ENCODE data around the gene UGT2A1. TPM values are rescaled to one million over a fixed set of nuclear protein-coding genes. Genes with fewer than 3 reads are reported as not detected.
"Not testable (repeated sequence)": the region's sequence is repeated elsewhere in the genome, so short reads cannot be mapped to it uniquely, and the experiment has no call there.

Gene UGT2A1
- not detected in 2 replicates for total RNA-seq (2014; rRNA removed; shearing (Covaris generic))

- no peak for DNase-seq (ENCODE audit: low read depth in 1 of 2, low spot score in 2 of 2)
- H3K4me3 ChIP-seq, result no peak within 1 kb of the TSS
- H3K27ac ChIP-seq, result no peak within 1 kb of the TSS
- H3K27me3 ChIP-seq (replicated peaks), result no peaks in the 10 kb centered on the region
- no peaks in the 10 kb centered on the region for H3K4me1 ChIP-seq (replicated peaks)
- H3K36me3 ChIP-seq, result no peaks in the 10 kb centered on the region
- H3K9me3 ChIP-seq (replicated peaks), result no peaks in the 10 kb centered on the region
These were observed at the start of gene UGT2A1 for GRCh38 chr4:69653147-69653546. Gene UGT2A1 (minus strand): TSS chr4:69653247. CDS start chr4:69647644, 5,603 bp downstream.

GRCh38 chr4:69702201-69702600 lies 49.2 kb upstream of the UGT2A1 start:
- no peaks in the 10 kb centered on the region for H3K36me3 ChIP-seq
- H3K4me3 ChIP-seq, result no peak overlapping the region
- H3K27ac ChIP-seq, result no peak overlapping the region
- H3K9me3 ChIP-seq (replicated peaks), result no peaks in the 10 kb centered on the region
- no peaks in the 10 kb centered on the region for H3K27me3 ChIP-seq (replicated peaks)
- no peak for DNase-seq (ENCODE audit: low read depth in 1 of 2, low spot score in 2 of 2)
- H3K4me1 ChIP-seq (replicated peaks), result no peaks in the 10 kb centered on the region

- H3K27me3 ChIP-seq (replicated peaks), result no peaks in the 10 kb centered on the region
- no peaks in the 10 kb centered on the region for H3K36me3 ChIP-seq
- no peaks in the 10 kb centered on the region for H3K9me3 ChIP-seq (replicated peaks)
- no peak overlapping the region for H3K4me3 ChIP-seq
- no peak overlapping the region for H3K27ac ChIP-seq
- DNase-seq (ENCODE audit: low read depth in 1 of 2, low spot score in 2 of 2), result no peak
- H3K4me1 ChIP-seq (replicated peaks), result no peaks in the 10 kb centered on the region
These were observed 48.6 kb upstream of the UGT2A1 start for GRCh38 chr4:69701696-69702095.

- Histone ChIP-seq H3K27me3 (replicated peaks) (no peaks in the 10 kb centered on the region), H3K4me1 (replicated peaks) (no peaks in the 10 kb centered on the region), H3K9me3 (replicated peaks) (no peaks in the 10 kb centered on the region), H3K4me3 (no peak overlapping the region), H3K36me3 (no peaks in the 10 kb centered on the region), H3K27ac (no peak overlapping the region)
- no peak for DNase-seq (ENCODE audit: low read depth in 1 of 2, low spot score in 2 of 2)
These were observed 44.6 kb upstream of the UGT2A1 start for GRCh38 chr4:69697536-69698242.

GRCh38 chr4:69689599-69689998 lies 36.6 kb upstream of the UGT2A1 start:
- H3K36me3 ChIP-seq, result no peaks in the 10 kb centered on the region
- no peaks in the 10 kb centered on the region for H3K9me3 ChIP-seq (replicated peaks)
- peak in 1 of 2 experiments; percentile 2 for DNase-seq (ENCODE audit: low read depth in 1 of 2, low spot score in 2 of 2)
- no peak overlapping the region for H3K27ac ChIP-seq
- no peak overlapping the region for H3K4me3 ChIP-seq
- H3K4me1 ChIP-seq (replicated peaks), result no peaks in the 10 kb centered on the region
- no peaks in the 10 kb centered on the region for H3K27me3 ChIP-seq (replicated peaks)

GRCh38 chr4:69684804-69685203 lies 31.8 kb upstream of the UGT2A1 start:
- Histone ChIP-seq H3K27me3 (replicated peaks) (no peaks in the 10 kb centered on the region), H3K4me1 (replicated peaks) (no peaks in the 10 kb centered on the region), H3K27ac (no peak overlapping the region), H3K4me3 (no peak overlapping the region), H3K9me3 (replicated peaks) (no peaks in the 10 kb centered on the region), H3K36me3 (no peaks in the 10 kb centered on the region)
- no peak for DNase-seq (ENCODE audit: low read depth in 1 of 2, low spot score in 2 of 2)

GRCh38 chr4:69668680-69669079 lies 15.6 kb upstream of the UGT2A1 start:
- Histone ChIP-seq H3K9me3 (replicated peaks) (no peaks in the 10 kb centered on the region), H3K27me3 (replicated peaks) (0 out of 2 replicates have a peak, but pooled peaks cover 1% of the 10 kb centered on the region), H3K4me1 (replicated peaks) (no peaks in the 10 kb centered on the region), H3K27ac (no peak overlapping the region), H3K4me3 (no peak overlapping the region), H3K36me3 (no peaks in the 10 kb centered on the region)
- no peak for DNase-seq (ENCODE audit: low read depth in 1 of 2, low spot score in 2 of 2)

GRCh38 chr4:69664009-69664408 lies 11.0 kb upstream of the UGT2A1 start:
- H3K27me3 ChIP-seq (replicated peaks); H3K27ac ChIP-seq; H3K9me3 ChIP-seq (replicated peaks); DNase-seq (ENCODE audit: low read depth in 1 of 2, low spot score in 2 of 2); H3K4me1 ChIP-seq (replicated peaks); H3K4me3 ChIP-seq; H3K36me3 ChIP-seq: not testable (repeated sequence)

- H3K27me3 ChIP-seq (replicated peaks); H3K9me3 ChIP-seq (replicated peaks); H3K27ac ChIP-seq; DNase-seq (ENCODE audit: low read depth in 1 of 2, low spot score in 2 of 2); H3K36me3 ChIP-seq; H3K4me3 ChIP-seq; H3K4me1 ChIP-seq (replicated peaks): not testable (repeated sequence)
These were observed 8.2 kb upstream of the UGT2A1 start for GRCh38 chr4:69661130-69661803.

GRCh38 chr4:69658133-69658532 lies 5.1 kb upstream of the UGT2A1 start:
- H3K4me3 ChIP-seq, result no peak overlapping the region
- H3K27me3 ChIP-seq (replicated peaks), result no peaks in the 10 kb centered on the region
- H3K36me3 ChIP-seq, result no peaks in the 10 kb centered on the region
- no peaks in the 10 kb centered on the region for H3K4me1 ChIP-seq (replicated peaks)
- no peak overlapping the region for H3K27ac ChIP-seq
- no peak for DNase-seq (ENCODE audit: low read depth in 1 of 2, low spot score in 2 of 2)
- H3K9me3 ChIP-seq (replicated peaks), result no peaks in the 10 kb centered on the region

- Histone ChIP-seq H3K27me3 (replicated peaks) (no peaks in the 10 kb centered on the region), H3K36me3 (no peaks in the 10 kb centered on the region), H3K27ac (no peak overlapping the region), H3K4me1 (replicated peaks) (no peaks in the 10 kb centered on the region), H3K9me3 (replicated peaks) (no peaks in the 10 kb centered on the region), H3K4me3 (no peak overlapping the region)
- DNase-seq (ENCODE audit: low read depth in 1 of 2, low spot score in 2 of 2), result no peak
These were observed 3.7 kb upstream of the UGT2A1 start for GRCh38 chr4:69656653-69657158.

GRCh38 chr4:69650872-69651271 lies 2.2 kb downstream of the UGT2A1 start:
- Histone ChIP-seq H3K36me3 (no peaks in the 10 kb centered on the region), H3K9me3 (replicated peaks) (no peaks in the 10 kb centered on the region), H3K4me3 (no peak overlapping the region), H3K27me3 (replicated peaks) (no peaks in the 10 kb centered on the region), H3K4me1 (replicated peaks) (no peaks in the 10 kb centered on the region), H3K27ac (no peak overlapping the region)
- DNase-seq (ENCODE audit: low read depth in 1 of 2, low spot score in 2 of 2), result no peak

GRCh38 chr4:69649629-69650028 lies 3.4 kb downstream of the UGT2A1 start:
- H3K27me3 ChIP-seq (replicated peaks), result no peaks in the 10 kb centered on the region; the same call in 1 of the 2 replicates
- H3K36me3 ChIP-seq, result no peaks in the 10 kb centered on the region
- no peak overlapping the region for H3K27ac ChIP-seq
- H3K4me3 ChIP-seq, result no peak overlapping the region
- H3K9me3 ChIP-seq (replicated peaks), result no peaks in the 10 kb centered on the region
- H3K4me1 ChIP-seq (replicated peaks), result no peaks in the 10 kb centered on the region
- no peak for DNase-seq (ENCODE audit: low read depth in 1 of 2, low spot score in 2 of 2)

GRCh38 chr4:69649207-69649606 lies 3.8 kb downstream of the UGT2A1 start:
- Histone ChIP-seq H3K4me1 (replicated peaks) (no peaks in the 10 kb centered on the region), H3K27ac (no peak overlapping the region), H3K9me3 (replicated peaks) (no peaks in the 10 kb centered on the region), H3K36me3 (no peaks in the 10 kb centered on the region), H3K4me3 (no peak overlapping the region), H3K27me3 (replicated peaks) (no peaks in the 10 kb centered on the region; the same call in 1 of the 2 replicates)
- no peak for DNase-seq (ENCODE audit: low read depth in 1 of 2, low spot score in 2 of 2)

All from SJSA1 (cell line).